KMS-11 (cell line): ENCODE measurements around the gene POP5.

Experiments used
- H2AFZ ChIP-seq: fragments of 200-600 bp; sonication (generic); 2 replicates; pipeline ENCODE4 v1.6.1; 2016; ENCODE audit warnings: antibody characterized with exemption, mixed run types, low read depth
- H3K27ac ChIP-seq: fragments of 200-600 bp; sonication (generic); 2 replicates; pipeline ENCODE4 v1.6.1; 2016; ENCODE audit warnings: mild to moderate bottlenecking, mixed run types
- H3K27me3 ChIP-seq: fragments of 200-600 bp; sonication (generic); 2 replicates; pipeline ENCODE4 v1.6.1; 2017; ENCODE audit warnings: mild to moderate bottlenecking, low read depth, mixed run types, moderate library complexity; ENCODE audit not compliant: insufficient read depth
- H3K36me3 ChIP-seq: fragments of 200-600 bp; sonication (generic); 2 replicates; pipeline ENCODE4 v1.6.1; 2017; ENCODE audit warnings: mild to moderate bottlenecking, mixed run types; ENCODE audit not compliant: insufficient read depth
- H3K4me1 ChIP-seq: fragments of 200-600 bp; sonication (generic); 2 replicates; pipeline ENCODE4 v1.6.1; 2016; ENCODE audit warnings: mild to moderate bottlenecking, low read depth, mixed run types; ENCODE audit not compliant: poor library complexity, severe bottlenecking
- H3K4me2 ChIP-seq: fragments of 200-600 bp; sonication (generic); 2 replicates; pipeline ENCODE4 v1.7.0; 2016; ENCODE audit warnings: mild to moderate bottlenecking, mixed run types
- H3K4me3 ChIP-seq: fragments of 200-600 bp; sonication (generic); IDR thresholded peaks from 2 replicates; pipeline ENCODE4 v1.6.1; 2017; ENCODE audit warnings: low read depth, low read length, mixed read lengths; ENCODE audit not compliant: insufficient read depth
- H3K79me2 ChIP-seq: fragments of 200-600 bp; sonication (generic); 2 replicates; pipeline ENCODE4 v1.6.1; 2016; ENCODE audit warnings: low read depth, mixed run types; ENCODE audit not compliant: insufficient read depth
- H3K9ac ChIP-seq: fragments of 200-600 bp; sonication (generic); 2 replicates; pipeline ENCODE4 v1.6.1; 2016; ENCODE audit warnings: mild to moderate bottlenecking, mixed run types
- H4K20me1 ChIP-seq: fragments of 200-600 bp; sonication (generic); 2 replicates; pipeline ENCODE4 v1.6.1; 2016; ENCODE audit warnings: mild to moderate bottlenecking, mixed run types; ENCODE audit not compliant: insufficient read depth
- TF ChIP-seq, protein P1 (sequence below): fragments of 200-600 bp; sonication (generic); conservative IDR thresholded peaks from 2 replicates; pipeline ENCODE4 v1.6.1; 2017; ENCODE audit warnings: low read depth, mild to moderate bottlenecking, antibody characterized with exemption, low read length, moderate library complexity, mixed read lengths

The POP5 gene, protein sequence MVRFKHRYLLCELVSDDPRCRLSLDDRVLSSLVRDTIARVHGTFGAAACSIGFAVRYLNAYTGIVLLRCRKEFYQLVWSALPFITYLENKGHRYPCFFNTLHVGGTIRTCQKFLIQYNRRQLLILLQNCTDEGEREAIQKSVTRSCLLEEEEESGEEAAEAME

DNA sequence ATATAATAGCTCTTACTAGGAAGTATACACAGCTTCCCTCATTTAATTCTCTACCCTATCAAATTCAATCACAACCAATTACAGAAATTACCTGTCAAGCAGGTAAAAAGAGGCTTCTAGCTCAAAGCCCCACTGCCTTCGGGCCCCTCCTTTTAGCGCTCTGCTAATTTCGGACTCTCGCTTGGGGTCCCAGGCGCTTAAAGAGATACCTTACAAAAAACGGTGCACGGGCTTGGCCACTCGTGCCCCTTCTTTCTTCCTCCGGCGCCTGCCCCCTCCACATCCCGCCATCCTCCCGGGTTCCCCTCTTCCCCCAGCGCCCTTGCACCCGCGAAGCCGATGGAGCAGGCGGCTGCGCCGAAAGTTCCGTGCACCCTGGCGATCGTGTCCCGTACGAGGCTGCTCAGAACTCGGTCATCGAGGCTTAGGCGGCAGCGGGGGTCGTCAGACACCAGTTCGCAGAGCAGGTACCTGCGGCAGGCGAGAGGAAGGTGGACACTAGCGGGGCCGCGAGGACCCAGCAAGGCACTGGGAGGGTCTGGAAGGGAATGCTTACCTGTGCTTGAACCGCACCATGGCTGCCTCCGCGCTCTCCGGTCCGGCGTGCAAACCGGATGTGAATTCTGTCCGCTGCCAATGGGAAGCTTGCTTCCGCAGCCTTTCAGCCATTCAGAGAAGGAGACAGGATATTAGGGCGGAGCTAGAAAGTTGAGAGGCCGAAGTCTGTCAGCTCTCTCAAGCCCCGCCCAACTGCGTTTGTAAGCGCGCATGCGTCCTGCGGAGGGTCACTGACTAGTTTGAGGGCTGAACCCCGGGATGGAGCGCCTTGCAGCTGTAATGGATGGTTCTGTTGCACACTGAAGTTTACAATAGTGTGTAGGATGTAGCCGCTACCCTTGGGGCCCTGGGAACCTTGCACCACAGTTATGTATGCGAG is at the start of gene POP5:
Gene POP5, minus strand, starts transcription at position 616 of the 937 bp plus-strand sequence. Its CDS starts 40 bp downstream, at position 576.
- peak within 1 kb of the TSS; percentile 59; the same call in 1 of the 2 replicates for H3K9ac ChIP-seq
- peak within 1 kb of the TSS; percentile 76 for H2AFZ ChIP-seq
- no peak within 1 kb of the TSS for H3K27ac ChIP-seq
- no peaks in the 10 kb centered on the region for H3K27me3 ChIP-seq
- peaks cover 27% of the 10 kb centered on the region for H3K4me1 ChIP-seq
- no peaks in the 10 kb centered on the region for H4K20me1 ChIP-seq
- peak within 1 kb of the TSS; percentile 68 for H3K4me2 ChIP-seq
- H3K79me2 ChIP-seq: no peaks in the 10 kb centered on the region
- H3K4me3 ChIP-seq: no peak within 1 kb of the TSS
- H3K36me3 ChIP-seq: peaks cover 5% of the 10 kb centered on the region; the same call in 1 of the 2 replicates
- TF ChIP-seq, protein P1, sequence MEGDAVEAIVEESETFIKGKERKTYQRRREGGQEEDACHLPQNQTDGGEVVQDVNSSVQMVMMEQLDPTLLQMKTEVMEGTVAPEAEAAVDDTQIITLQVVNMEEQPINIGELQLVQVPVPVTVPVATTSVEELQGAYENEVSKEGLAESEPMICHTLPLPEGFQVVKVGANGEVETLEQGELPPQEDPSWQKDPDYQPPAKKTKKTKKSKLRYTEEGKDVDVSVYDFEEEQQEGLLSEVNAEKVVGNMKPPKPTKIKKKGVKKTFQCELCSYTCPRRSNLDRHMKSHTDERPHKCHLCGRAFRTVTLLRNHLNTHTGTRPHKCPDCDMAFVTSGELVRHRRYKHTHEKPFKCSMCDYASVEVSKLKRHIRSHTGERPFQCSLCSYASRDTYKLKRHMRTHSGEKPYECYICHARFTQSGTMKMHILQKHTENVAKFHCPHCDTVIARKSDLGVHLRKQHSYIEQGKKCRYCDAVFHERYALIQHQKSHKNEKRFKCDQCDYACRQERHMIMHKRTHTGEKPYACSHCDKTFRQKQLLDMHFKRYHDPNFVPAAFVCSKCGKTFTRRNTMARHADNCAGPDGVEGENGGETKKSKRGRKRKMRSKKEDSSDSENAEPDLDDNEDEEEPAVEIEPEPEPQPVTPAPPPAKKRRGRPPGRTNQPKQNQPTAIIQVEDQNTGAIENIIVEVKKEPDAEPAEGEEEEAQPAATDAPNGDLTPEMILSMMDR: no peak

DNA sequence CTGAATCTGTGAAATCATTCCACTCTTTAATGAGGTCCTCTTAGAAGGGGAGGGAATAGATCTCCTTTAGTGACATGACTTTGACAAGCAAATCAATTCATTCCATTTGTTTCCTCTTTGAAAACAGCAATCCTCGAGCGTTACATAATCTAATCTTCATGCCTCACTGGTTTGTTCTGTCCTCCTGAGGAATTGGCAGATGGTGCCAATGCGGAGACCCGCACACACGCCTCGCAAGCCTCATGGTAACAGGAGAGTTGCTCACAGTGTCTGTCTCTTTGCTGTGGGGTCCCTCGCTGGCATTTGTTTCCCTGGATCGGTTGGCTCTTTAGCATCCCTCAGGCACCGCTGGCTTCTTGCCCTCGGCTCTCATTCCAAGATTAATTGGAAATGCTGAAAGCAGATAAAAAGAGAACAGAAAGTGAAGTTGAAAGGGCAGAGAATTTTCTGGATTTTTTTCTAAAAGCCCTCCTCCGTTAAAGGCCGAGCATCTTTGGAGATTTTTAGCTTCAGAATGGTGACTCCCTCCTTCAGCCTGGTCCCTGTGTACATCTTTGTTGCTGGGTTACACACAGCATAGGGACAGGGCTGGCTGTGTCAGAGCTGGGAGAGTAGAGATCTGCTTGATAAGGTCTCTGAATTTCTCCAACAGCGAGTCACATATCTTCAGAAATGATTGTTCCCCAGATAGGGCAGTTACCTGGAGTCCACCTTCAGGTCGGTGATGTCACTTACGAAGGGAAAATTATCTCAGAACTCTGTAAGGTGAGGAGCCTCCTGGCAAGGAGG is 49.1 kb upstream of the POP5 start:
- H3K9ac ChIP-seq: no peak overlapping the region
- H4K20me1 ChIP-seq: no peaks in the 10 kb centered on the region
- no peaks in the 10 kb centered on the region for H3K4me1 ChIP-seq
- no peak overlapping the region for H2AFZ ChIP-seq
- no peaks in the 10 kb centered on the region for H3K36me3 ChIP-seq
- no peak overlapping the region for H3K4me3 ChIP-seq
- H3K79me2 ChIP-seq: no peaks in the 10 kb centered on the region
- H3K27me3 ChIP-seq: no peaks in the 10 kb centered on the region
- TF ChIP-seq, protein P1: no peak
- no peak overlapping the region for H3K27ac ChIP-seq
- H3K4me2 ChIP-seq: no peak overlapping the region

DNA sequence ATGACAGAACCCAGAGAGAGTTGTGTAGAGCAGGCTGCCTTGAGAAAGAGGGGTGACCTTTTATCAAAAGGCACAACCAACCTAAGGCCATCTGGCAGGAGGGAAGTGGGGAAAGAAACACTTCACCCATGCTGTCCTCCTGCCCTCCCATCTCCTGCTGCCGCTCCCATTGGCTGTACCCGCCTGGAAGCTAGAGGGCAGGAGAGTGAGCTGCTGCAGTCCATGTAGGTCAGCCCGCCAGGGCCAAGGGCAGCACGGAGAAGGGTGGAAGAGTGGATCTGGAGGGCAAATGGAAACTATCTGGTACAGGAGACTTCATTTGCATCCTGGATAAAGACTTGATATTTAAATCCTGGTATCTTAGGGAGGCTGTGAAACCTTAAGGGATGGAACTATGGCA is 47.7 kb upstream of the POP5 start:
- TF ChIP-seq, protein P1: no peak
- Histone ChIP-seq H4K20me1 (no peaks in the 10 kb centered on the region), H3K27me3 (no peaks in the 10 kb centered on the region), H3K27ac (no peak overlapping the region), H3K4me3 (no peak overlapping the region), H2AFZ (no peak overlapping the region), H3K4me2 (no peak overlapping the region), H3K4me1 (no peaks in the 10 kb centered on the region), H3K36me3 (no peaks in the 10 kb centered on the region), H3K79me2 (no peaks in the 10 kb centered on the region), H3K9ac (no peak overlapping the region)

DNA sequence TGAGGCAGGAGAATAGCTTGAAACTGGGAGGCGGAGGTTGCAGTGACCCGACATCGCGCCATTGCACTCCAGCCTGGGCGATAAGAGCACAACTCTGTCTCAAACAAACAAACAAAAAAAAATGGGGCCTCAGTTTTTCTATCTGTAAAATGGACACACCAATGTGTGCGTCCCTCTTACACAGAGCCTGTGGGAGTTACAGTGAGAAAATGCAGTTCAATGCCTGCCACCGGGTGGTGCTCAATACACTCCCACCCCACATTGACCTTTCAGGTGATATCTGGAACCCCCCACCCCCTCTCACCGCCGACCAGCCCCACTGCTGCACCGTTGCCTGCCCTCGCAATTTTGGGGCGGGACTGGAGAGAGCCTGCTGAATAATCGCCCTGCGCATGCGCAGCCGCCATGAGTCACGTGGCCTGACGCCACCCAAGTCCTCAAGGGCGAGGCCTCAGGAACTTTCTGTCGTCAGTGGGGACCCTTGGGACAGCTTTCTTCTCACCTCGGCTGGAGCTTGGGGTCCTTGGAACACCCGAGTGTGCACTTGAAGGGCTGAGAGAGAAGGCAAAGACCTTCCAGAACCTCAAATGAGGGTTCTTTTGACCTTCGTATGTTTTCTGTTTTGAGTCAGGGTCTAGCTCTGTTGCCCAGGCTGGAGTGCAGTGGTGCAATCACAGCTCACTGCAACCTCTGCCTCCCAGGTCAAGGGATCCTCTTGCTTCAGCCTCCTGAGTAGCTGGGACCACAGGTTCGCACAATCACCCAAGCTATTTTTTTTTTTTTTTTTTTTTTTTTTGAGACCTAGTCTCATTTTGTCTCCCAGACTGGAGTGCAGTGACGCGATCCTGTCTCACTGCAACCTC is 44.6 kb upstream of the POP5 start:
- Histone ChIP-seq H3K36me3 (no peaks in the 10 kb centered on the region), H3K9ac (no peak overlapping the region), H3K79me2 (no peaks in the 10 kb centered on the region), H3K4me2 (no peak overlapping the region), H3K4me1 (no peaks in the 10 kb centered on the region), H3K27me3 (no peaks in the 10 kb centered on the region), H3K4me3 (no peak overlapping the region), H4K20me1 (no peaks in the 10 kb centered on the region), H2AFZ (no peak overlapping the region), H3K27ac (no peak overlapping the region)
- TF ChIP-seq, protein P1: peak; percentile 17; the same call in 1 of the 2 replicates
